ENCODE data around the gene FUZ. TPM values are rescaled to one million over a fixed set of nuclear protein-coding genes. Genes with fewer than 3 reads are reported as not detected.

FUZ gene
- total and polyA plus RNA-seq, 2 donors (not counting 1 experiment from before 2014, with no cell fraction given): 30.2 to 31.5 TPM

GRCh38 chr19:49809160-49809940 lies 3.7 kb downstream of the FUZ start:
- no peaks in the 10 kb centered on the region for H3K9me3 Mint-ChIP-seq (ENCODE audit: insufficient read depth)
- Histone ChIP-seq H3K9ac (ENCODE audit: low read length) (peak overlapping the region; percentile 83), H3K9me3 (ENCODE audit: control extremely low read depth in 1 of 3, control insufficient read depth in 2 of 3, insufficient read depth in 1 of 3, low read length in 2 of 3) (no peaks in the 10 kb centered on the region), H3K4me3 (ENCODE audit: control extremely low read depth in 1 of 5, extremely low read depth in 1 of 5, insufficient read depth in 1 of 5, low read depth in 2 of 5, low read length in 4 of 5) (peak overlapping the region; percentile 39 to 87 (median 79)), H3K79me2 (ENCODE audit: control insufficient read depth, insufficient read depth, low read length) (peaks cover 3% of the 10 kb centered on the region), H3K27ac (ENCODE audit: low read length in 2 of 2) (peak overlapping the region; percentile 63 to 66), H3K36me3 (replicated peaks in 1 of 2; ENCODE audit: control extremely low read depth in 1 of 2, control insufficient read depth in 1 of 2, extremely low read depth in 1 of 2, insufficient read depth in 2 of 2, low read length in 1 of 2) (peaks cover 0 to 7% of the 10 kb centered on the region in 2 experiments), H3K4me2 (replicated peaks; ENCODE audit: low read depth, low read length, poor library complexity, severe bottlenecking) (peak overlapping the region; percentile 80), H3K27me3 (replicated peaks in 1 of 4; ENCODE audit: control extremely low read depth in 1 of 4, control insufficient read depth in 3 of 4, insufficient read depth in 4 of 4, low read length in 3 of 4) (no peaks in the 10 kb centered on the region), H2AFZ (ENCODE audit: insufficient read depth, low read depth, low read length, poor library complexity, severe bottlenecking) (peak overlapping the region; percentile 85), H4K20me1 (ENCODE audit: control insufficient read depth, insufficient read depth, low read length, poor library complexity, severe bottlenecking) (no peaks in the 10 kb centered on the region), H3K4me1 (ENCODE audit: control insufficient read depth in 2 of 2, insufficient read depth in 2 of 2, low read length in 2 of 2) (peaks cover 30 to 51% of the 10 kb centered on the region in 2 donors)
- peaks cover 53% of the 10 kb centered on the region for H3K4me1 Mint-ChIP-seq
- 13% methylated on average over 43 of the region's 50 CpGs for WGBS (ENCODE audit: insufficient coverage)
- H3K27me3 Mint-ChIP-seq: no peaks in the 10 kb centered on the region
- ATAC-seq (ENCODE audit: low read depth): peak; percentile 37
- intact Hi-C loops (cut with micrococcal nuclease): loop anchor here (5.0 kb wide), 1 partner anchor 682 kb away; no protein-coding TSS in a partner anchor
- H3K27ac Mint-ChIP-seq: peak overlapping the region; percentile 92
- ChIA-PET POLR2A (interaction anchor here (0.6 to 1.6 kb wide), 5 partner anchors 24 to 121 kb away, joined by 3 to 10 read pairs (median 5); partner anchors contain the start of genes AKT1S1 and TBC1D17), CTCF (interaction anchor here (0.8 to 0.9 kb wide), 2 partner anchors 43 to 122 kb away, joined by 3 read pairs; no protein-coding TSS in a partner anchor)
- TF ChIP-seq EZH2 (IDR thresholded peaks at IDR 0.05; ENCODE audit: borderline replicate concordance, insufficient read depth, low read depth, low read length, poor library complexity, severe bottlenecking) (no peak), CTCF (IDR thresholded peaks at IDR 0.05) (no peak)
- H3K4me3 Mint-ChIP-seq: peak overlapping the region; percentile 96
- no peak for DNase-seq
